Measurements from ENCODE around the gene UNC5B. TPM values are rescaled to one million over a fixed set of nuclear protein-coding genes. Genes with fewer than 3 reads are reported as not detected.

The UNC5B gene
- total RNA-seq, 1 experiment from 2014 or later = 0.71 TPM

DNA sequence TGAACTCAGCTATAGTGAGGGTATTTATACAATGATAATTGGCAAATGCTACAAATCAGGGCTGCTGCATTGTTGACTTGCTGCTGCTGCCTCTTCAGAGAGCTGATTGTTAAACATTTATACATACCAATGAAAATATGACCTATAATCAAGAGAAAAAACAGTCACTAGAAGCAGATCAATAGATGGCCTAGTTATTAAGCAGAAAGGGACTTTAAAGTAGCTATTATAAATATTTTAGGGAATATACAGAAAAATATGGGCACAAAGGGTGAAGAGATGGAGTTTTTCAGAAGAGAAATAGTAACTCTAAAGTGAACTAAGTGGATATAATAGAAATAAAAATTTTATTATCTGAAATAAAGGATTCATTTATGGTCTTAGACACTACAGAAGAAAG, 14.4 kb upstream of the UNC5B start:
- no peak for DNase-seq (ENCODE audit: low read depth in 1 of 2, low spot score in 2 of 2)
- H3K27ac ChIP-seq = no peak overlapping the region
- H3K4me1 ChIP-seq (replicated peaks) = no peaks in the 10 kb centered on the region
- H3K9me3 ChIP-seq (replicated peaks) = no peaks in the 10 kb centered on the region; the same call in 1 of the 2 replicates
- no peak overlapping the region for H3K4me3 ChIP-seq
- H3K36me3 ChIP-seq = no peaks in the 10 kb centered on the region
- H3K27me3 ChIP-seq (replicated peaks) = peaks cover 5% of the 10 kb centered on the region; the same call in 1 of the 2 replicates

GRCh38 chr10:71201849-71202248, 10.5 kb upstream of the UNC5B start:
- DNase-seq (ENCODE audit: low read depth in 1 of 2, low spot score in 2 of 2) = no peak
- no peaks in the 10 kb centered on the region for H3K36me3 ChIP-seq
- no peak overlapping the region for H3K27ac ChIP-seq
- no peaks in the 10 kb centered on the region; the same call in 1 of the 2 replicates for H3K9me3 ChIP-seq (replicated peaks)
- no peak overlapping the region for H3K4me3 ChIP-seq
- peaks cover 9% of the 10 kb centered on the region; the same call in 1 of the 2 replicates for H3K27me3 ChIP-seq (replicated peaks)
- no peaks in the 10 kb centered on the region for H3K4me1 ChIP-seq (replicated peaks)

DNA sequence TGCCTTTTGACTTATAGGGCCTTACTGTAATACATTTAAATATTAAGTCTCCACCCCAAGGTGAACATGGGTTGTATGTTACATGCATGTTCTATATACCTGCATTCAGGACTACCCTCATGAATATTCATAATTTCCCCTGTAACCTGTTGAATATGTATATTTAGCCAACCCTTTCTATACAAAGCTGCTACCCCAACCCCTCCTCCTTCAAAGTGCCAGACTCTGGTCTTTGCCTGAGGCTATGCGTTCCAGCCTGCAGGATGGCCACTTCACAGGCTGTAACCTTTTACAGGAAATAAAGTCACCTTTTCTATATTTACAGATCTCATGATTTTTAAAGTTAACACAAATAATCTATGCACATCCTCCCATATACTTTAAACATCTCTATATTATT, 10.1 kb upstream of the UNC5B start:
- no peaks in the 10 kb centered on the region for H3K4me1 ChIP-seq (replicated peaks)
- H3K36me3 ChIP-seq = no peaks in the 10 kb centered on the region
- H3K27me3 ChIP-seq (replicated peaks) = peaks cover 9% of the 10 kb centered on the region; the same call in 1 of the 2 replicates
- H3K4me3 ChIP-seq = no peak overlapping the region
- H3K9me3 ChIP-seq (replicated peaks) = no peaks in the 10 kb centered on the region; the same call in 1 of the 2 replicates
- H3K27ac ChIP-seq = no peak overlapping the region
- DNase-seq (ENCODE audit: low read depth in 1 of 2, low spot score in 2 of 2) = no peak

DNA sequence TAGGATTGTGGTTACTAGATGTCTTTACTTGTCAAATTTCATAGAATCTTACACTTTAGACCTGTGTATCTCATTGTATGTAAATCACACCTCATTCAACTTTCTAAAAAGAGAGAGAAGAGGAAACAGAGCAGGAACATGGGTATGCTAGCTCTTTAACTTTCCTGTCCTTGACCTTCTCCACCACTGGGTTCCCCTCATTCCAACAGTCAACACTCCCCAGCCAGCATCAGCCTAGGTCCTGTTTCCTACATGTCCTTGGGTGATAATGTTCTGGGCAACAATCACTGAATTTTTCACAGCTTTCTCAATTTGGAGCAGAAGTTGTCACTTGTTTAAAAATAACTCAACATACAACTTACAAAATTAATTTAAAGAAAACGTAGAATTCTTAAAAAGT, 9.2 kb upstream of the UNC5B start:
- Histone ChIP-seq H3K9me3 (replicated peaks) (no peaks in the 10 kb centered on the region), H3K36me3 (no peaks in the 10 kb centered on the region), H3K27ac (no peak overlapping the region), H3K4me3 (no peak overlapping the region), H3K4me1 (replicated peaks) (no peaks in the 10 kb centered on the region), H3K27me3 (replicated peaks) (peaks cover 12% of the 10 kb centered on the region; the same call in 1 of the 2 replicates)
- no peak for DNase-seq (ENCODE audit: low read depth in 1 of 2, low spot score in 2 of 2)

GRCh38 chr10:71203716-71204115, 8.7 kb upstream of the UNC5B start:
- Histone ChIP-seq H3K4me3 (no peak overlapping the region), H3K9me3 (replicated peaks) (no peaks in the 10 kb centered on the region), H3K36me3 (no peaks in the 10 kb centered on the region), H3K27me3 (replicated peaks) (peaks cover 12% of the 10 kb centered on the region; the same call in 1 of the 2 replicates), H3K27ac (no peak overlapping the region), H3K4me1 (replicated peaks) (peaks cover 1% of the 10 kb centered on the region; the same call in 1 of the 2 replicates)
- no peak for DNase-seq (ENCODE audit: low read depth in 1 of 2, low spot score in 2 of 2)

DNA sequence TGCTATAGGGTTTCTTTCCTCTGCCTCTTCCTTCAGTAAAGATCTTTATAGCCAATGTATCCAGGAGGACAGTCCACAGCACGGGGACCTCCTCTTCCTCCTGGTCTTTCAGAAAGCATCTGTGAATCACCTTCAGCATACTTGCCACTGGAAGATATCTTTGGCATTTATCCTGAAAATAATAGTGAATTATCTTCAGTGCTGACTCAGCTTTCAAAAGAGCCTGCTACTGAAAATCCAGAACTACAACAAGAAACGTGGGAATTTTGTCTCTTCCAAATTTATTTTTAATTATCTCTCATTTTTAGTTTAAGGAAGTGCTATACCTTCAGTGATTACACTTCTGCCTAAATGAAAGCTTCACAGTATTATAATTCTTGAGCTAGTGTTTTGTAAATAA, 7.6 kb upstream of the UNC5B start:
- Histone ChIP-seq H3K27ac (no peak overlapping the region), H3K36me3 (no peaks in the 10 kb centered on the region), H3K4me3 (no peak overlapping the region), H3K9me3 (replicated peaks) (no peaks in the 10 kb centered on the region), H3K4me1 (replicated peaks) (peaks cover 5% of the 10 kb centered on the region; the same call in 1 of the 2 replicates), H3K27me3 (replicated peaks) (peaks cover 15% of the 10 kb centered on the region)
- DNase-seq (ENCODE audit: low read depth in 1 of 2, low spot score in 2 of 2) = no peak

DNA sequence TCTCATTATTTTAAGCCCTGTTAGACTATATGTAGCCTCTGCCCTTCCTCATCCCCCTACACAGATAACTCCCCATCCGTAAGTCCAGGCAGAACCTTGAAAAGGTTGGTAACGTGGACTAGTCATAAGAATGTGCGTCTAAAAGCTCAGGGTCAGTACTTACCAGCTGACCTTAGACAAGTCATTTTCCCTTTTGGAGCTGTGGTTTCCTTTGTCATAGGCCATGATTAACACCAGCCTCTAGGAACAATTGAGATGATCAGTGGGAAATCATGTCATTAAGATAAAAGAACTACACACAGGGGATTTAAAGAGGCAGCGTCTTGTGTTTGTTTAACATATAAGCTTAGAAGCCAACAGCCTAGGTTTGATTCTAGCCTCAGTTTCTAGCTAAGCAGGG, 6.9 kb upstream of the UNC5B start:
- no peak for DNase-seq (ENCODE audit: low read depth in 1 of 2, low spot score in 2 of 2)
- H3K27ac ChIP-seq = no peak overlapping the region
- H3K27me3 ChIP-seq (replicated peaks) = peaks cover 20% of the 10 kb centered on the region
- H3K36me3 ChIP-seq = no peaks in the 10 kb centered on the region
- H3K4me1 ChIP-seq (replicated peaks) = peaks cover 5% of the 10 kb centered on the region; the same call in 1 of the 2 replicates
- H3K4me3 ChIP-seq = no peak overlapping the region
- no peaks in the 10 kb centered on the region for H3K9me3 ChIP-seq (replicated peaks)

- H3K36me3 ChIP-seq = no peaks in the 10 kb centered on the region
- H3K9me3 ChIP-seq (replicated peaks) = no peaks in the 10 kb centered on the region
- peaks cover 35% of the 10 kb centered on the region for H3K27me3 ChIP-seq (replicated peaks)
- DNase-seq (ENCODE audit: low read depth in 1 of 2, low spot score in 2 of 2) = no peak
- peaks cover 6% of the 10 kb centered on the region for H3K4me1 ChIP-seq (replicated peaks)
- no peak overlapping the region for H3K27ac ChIP-seq
- no peak overlapping the region for H3K4me3 ChIP-seq
These were observed 5.5 kb upstream of the UNC5B start for GRCh38 chr10:71206911-71207310.

DNA sequence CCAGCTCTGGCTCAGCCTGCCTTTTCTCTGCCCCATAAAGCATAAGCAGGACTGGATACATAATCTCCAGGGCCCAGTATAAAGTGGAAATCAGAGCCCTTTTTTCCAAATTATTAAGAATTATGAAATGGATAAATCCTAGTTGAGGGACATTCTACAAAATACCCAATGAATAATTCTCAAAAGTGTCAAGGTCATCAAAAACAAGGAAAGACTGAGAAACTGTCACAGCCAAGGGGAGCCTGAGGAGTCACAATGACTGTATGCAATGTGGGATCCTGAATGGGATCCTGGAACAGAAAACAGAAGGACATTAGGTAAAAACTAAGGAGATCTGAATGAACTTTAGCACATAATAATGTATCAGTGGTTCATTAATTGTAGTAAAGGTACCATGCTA, 4.8 kb upstream of the UNC5B start:
- peaks cover 39% of the 10 kb centered on the region for H3K27me3 ChIP-seq (replicated peaks)
- H3K9me3 ChIP-seq (replicated peaks) = 0 out of 2 replicates have a peak, but pooled peaks cover under 1% of the 10 kb centered on the region
- no peak overlapping the region for H3K4me3 ChIP-seq
- H3K36me3 ChIP-seq = no peaks in the 10 kb centered on the region
- no peak overlapping the region for H3K27ac ChIP-seq
- no peak for DNase-seq (ENCODE audit: low read depth in 1 of 2, low spot score in 2 of 2)
- H3K4me1 ChIP-seq (replicated peaks) = peaks cover 13% of the 10 kb centered on the region

- Histone ChIP-seq H3K9me3 (replicated peaks) (0 out of 2 replicates have a peak, but pooled peaks cover 4% of the 10 kb centered on the region), H3K27ac (no peak overlapping the region), H3K4me1 (replicated peaks) (peaks cover 25% of the 10 kb centered on the region), H3K27me3 (replicated peaks) (peaks cover 50% of the 10 kb centered on the region), H3K4me3 (no peak overlapping the region), H3K36me3 (no peaks in the 10 kb centered on the region)
- no peak for DNase-seq (ENCODE audit: low read depth in 1 of 2, low spot score in 2 of 2)
These were observed 3.0 kb upstream of the UNC5B start for GRCh38 chr10:71209352-71209715.

DNA sequence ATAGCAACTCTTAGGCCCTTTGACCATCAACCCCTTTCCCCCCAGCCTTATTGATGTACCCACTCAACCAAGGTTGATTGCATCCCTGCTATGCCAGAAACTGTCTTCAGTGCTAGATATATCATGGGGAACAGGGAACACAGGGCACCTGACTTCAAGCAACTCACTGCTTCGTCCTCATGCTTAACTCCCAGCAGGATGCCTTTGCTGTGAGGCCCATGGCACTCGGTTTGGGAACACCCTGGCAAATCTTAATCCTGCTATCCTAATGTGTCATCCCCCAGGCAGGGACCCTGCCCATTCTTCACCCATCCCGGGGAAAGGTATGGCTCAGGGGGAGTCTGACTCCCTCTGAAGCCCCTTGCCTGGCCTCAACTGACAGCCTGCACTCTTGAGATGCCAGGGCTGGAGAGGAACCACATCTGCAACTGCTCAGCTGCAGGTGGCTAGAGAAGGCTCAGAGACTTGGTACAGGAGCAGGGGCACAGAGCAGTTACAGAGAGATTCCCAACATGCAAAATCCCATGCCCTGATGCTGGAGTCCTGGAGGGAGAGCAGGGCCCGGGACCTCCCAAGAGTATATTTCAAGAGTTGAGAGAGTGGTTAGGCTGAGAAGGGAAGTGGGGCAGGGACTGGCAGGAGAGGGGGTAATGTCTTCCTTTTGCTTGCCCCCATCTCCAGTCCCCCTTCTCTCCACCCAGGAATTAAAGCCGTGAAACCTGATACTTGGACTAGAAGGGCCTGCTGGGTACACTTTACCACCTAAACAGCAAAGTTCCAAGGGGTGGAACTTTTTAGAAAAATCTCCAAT, 2.4 kb upstream of the UNC5B start:
- Histone ChIP-seq H3K4me1 (replicated peaks) (peaks cover 25% of the 10 kb centered on the region), H3K4me3 (no peak overlapping the region), H3K36me3 (no peaks in the 10 kb centered on the region), H3K27ac (no peak overlapping the region), H3K9me3 (replicated peaks) (0 out of 2 replicates have a peak, but pooled peaks cover 4% of the 10 kb centered on the region), H3K27me3 (replicated peaks) (peaks cover 51% of the 10 kb centered on the region)
- no peak for DNase-seq (ENCODE audit: low read depth in 1 of 2, low spot score in 2 of 2)

DNA sequence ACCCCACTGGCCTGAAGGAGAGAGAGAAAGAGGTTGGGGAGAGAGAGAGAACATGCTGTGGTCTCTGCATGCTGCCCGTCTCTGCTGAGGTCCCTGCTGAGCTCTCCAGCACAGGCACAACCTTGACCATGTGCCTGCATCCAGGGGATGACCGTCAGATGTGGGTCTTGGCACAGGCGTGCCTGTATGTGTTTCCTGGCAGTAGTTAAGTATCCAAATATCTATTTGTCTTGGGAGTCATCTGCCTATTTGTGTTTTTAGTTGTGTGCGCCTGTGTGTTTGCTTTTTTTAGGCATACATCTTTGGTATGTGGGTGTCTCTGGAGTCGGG, 1.9 kb upstream of the UNC5B start:
- Histone ChIP-seq H3K4me1 (replicated peaks) (peaks cover 25% of the 10 kb centered on the region), H3K27ac (no peak overlapping the region), H3K4me3 (no peak overlapping the region), H3K9me3 (replicated peaks) (0 out of 2 replicates have a peak, but pooled peaks cover 4% of the 10 kb centered on the region), H3K27me3 (replicated peaks) (peaks cover 57% of the 10 kb centered on the region), H3K36me3 (no peaks in the 10 kb centered on the region)
- no peak for DNase-seq (ENCODE audit: low read depth in 1 of 2, low spot score in 2 of 2)

- Histone ChIP-seq H3K9me3 (replicated peaks) (0 out of 2 replicates have a peak, but pooled peaks cover 4% of the 10 kb centered on the region), H3K36me3 (no peaks in the 10 kb centered on the region), H3K27me3 (replicated peaks) (peaks cover 57% of the 10 kb centered on the region), H3K4me3 (no peak overlapping the region), H3K27ac (no peak overlapping the region), H3K4me1 (replicated peaks) (peaks cover 25% of the 10 kb centered on the region)
- no peak for DNase-seq (ENCODE audit: low read depth in 1 of 2, low spot score in 2 of 2)
These were observed 1.3 kb upstream of the UNC5B start for GRCh38 chr10:71211053-71211452.

DNA sequence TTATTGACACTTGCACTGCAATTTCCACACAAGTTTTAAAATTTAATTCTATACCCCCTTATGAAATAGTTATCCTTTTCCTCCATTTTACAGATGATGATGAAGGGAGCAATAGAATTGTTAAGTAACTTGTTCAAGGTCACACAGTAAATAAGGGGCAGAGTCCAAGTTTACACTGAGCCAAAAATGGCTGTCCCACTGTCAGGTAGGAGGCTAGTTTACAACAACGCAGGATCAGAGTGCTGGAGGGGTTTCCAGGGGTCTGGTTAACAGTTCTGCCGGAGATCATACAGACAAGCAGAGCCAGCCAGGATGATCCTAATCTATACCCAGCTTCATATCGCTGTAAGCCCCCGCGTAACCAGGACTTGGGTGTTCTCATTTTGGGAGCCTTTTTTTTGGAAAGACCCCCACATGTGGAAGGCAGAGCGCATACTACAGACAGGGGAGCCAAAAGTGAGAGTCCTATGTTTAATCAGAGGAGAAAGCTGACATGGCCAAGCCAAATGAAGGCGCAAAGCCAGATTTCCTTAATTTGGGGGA, 524 bp upstream of the UNC5B start:
- peak overlapping the region; percentile 51 for H3K4me3 ChIP-seq
- peaks cover 65% of the 10 kb centered on the region for H3K27me3 ChIP-seq (replicated peaks)
- H3K27ac ChIP-seq = no peak overlapping the region
- peaks cover 28% of the 10 kb centered on the region for H3K4me1 ChIP-seq (replicated peaks)
- H3K36me3 ChIP-seq = no peaks in the 10 kb centered on the region
- H3K9me3 ChIP-seq (replicated peaks) = 0 out of 2 replicates have a peak, but pooled peaks cover 4% of the 10 kb centered on the region
- DNase-seq (ENCODE audit: low read depth in 1 of 2, low spot score in 2 of 2) = no peak
